KOPT-K1 (cell line): Measurements from ENCODE around the gene NTRK2.

Experiments used
- H3K27ac ChIP-seq: fragments of 200-600 bp; sonication (generic); 2 replicates; pipeline ENCODE4 v1.5.1; 2016; ENCODE audit warnings: antibody characterized with exemption, mild to moderate bottlenecking, low read depth, low read length; ENCODE audit not compliant: poor library complexity, severe bottlenecking
- H3K36me3 ChIP-seq: fragments of 200-600 bp; sonication (generic); 2 replicates; pipeline ENCODE4 v1.5.1; 2017; ENCODE audit warnings: antibody characterized with exemption, mild to moderate bottlenecking, low read length, moderate library complexity; ENCODE audit not compliant: insufficient read depth
- H3K9me3 ChIP-seq: fragments of 200-600 bp; sonication (generic); 2 replicates; pipeline ENCODE4 v1.5.1; 2017; ENCODE audit warnings: antibody characterized with exemption, low read length, mild to moderate bottlenecking; ENCODE audit not compliant: insufficient read depth, poor library complexity, severe bottlenecking

The NTRK2 gene

GRCh38 chr9:85020791-85021190 lies 351.3 kb downstream of the NTRK2 start:
- H3K9me3 ChIP-seq, result no peaks in the 10 kb centered on the region
- no peaks in the 10 kb centered on the region for H3K36me3 ChIP-seq
- H3K27ac ChIP-seq, result no peak overlapping the region

- no peak overlapping the region for H3K27ac ChIP-seq
- H3K36me3 ChIP-seq, result no peaks in the 10 kb centered on the region
- no peaks in the 10 kb centered on the region for H3K9me3 ChIP-seq
Measured at GRCh38 chr9:85021686-85022085, 352.2 kb downstream of the NTRK2 start.

DNA sequence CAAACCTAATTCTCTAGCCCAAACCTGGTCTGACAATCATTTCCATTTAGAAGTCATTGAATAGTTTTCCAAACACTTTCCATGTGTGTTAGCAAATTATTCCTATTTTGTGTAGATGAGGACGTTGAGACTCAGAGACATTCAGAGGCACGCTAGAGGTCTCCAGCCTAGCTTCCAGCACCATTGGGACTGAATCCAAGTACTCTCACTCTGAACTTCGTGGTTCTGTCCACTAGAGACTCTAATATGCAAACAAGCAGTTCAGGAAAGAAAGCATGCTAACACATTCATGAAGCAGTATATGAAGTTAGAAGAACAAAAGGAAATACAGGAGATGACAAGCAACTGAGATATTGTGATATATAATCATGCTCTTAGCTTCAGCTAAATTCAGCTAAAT lies 354.8 kb downstream of the NTRK2 start:
- no peaks in the 10 kb centered on the region for H3K36me3 ChIP-seq
- H3K27ac ChIP-seq, result no peak overlapping the region
- no peaks in the 10 kb centered on the region for H3K9me3 ChIP-seq

DNA sequence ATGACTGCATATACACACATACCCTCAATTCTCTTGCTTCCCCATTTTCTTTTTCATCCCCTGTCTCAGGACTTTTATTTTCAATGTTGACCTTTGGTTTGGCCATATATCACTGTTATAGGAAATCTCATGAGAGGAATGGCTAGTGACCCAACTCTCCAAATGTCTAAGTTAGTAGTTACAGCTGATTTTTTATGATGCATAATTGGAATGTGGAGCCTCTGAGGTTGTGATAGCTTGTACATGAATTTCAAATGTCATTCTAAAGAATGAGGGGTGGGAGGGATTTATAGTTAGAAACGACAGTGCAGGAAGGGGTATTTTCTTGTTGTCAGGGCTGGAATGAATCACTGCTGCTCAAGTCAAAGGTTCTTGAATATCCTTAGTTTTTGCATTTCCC lies 356.1 kb downstream of the NTRK2 start:
- H3K9me3 ChIP-seq, result no peaks in the 10 kb centered on the region
- H3K36me3 ChIP-seq, result no peaks in the 10 kb centered on the region
- no peak overlapping the region for H3K27ac ChIP-seq

DNA sequence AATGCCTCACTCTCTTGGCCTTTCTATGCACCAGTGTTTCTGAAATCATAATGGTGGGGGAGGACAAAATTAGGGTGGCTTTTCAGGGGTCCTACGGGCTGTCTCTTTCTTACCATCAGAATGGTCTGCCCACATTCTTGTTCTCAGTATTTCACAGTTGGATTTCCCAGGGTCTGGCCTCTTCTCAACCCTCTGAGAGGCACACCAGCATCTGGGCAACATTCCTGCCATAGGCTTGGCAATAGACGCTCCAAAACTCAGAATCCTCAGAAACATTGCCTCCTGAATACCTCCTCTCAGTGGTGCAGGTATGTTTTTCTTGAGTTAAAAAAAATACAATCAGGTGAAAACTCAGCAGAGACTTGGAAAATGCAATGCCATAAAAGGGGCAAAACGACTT lies 358.3 kb downstream of the NTRK2 start:
- H3K9me3 ChIP-seq, result no peaks in the 10 kb centered on the region
- H3K36me3 ChIP-seq, result no peaks in the 10 kb centered on the region
- H3K27ac ChIP-seq, result no peak overlapping the region

DNA sequence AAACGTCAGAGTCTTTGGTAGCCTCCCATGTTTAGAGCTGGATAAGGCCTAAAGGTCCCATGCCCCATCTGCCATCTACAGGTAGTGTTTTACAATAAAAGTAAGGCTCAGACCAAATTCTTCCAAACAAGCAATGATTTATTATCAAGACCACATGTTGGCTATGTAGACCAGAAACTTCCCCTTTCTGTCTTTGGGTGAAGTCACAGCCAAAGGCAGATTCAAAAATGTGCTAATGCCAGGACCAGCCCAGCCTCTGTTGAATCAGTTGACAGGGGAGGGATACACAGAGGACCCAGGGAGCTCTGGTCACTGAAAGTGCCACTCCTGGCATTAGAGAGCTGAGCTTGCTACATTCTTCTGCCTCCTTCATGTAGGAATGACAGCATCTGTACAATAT lies 360.8 kb downstream of the NTRK2 start:
- Histone ChIP-seq H3K36me3 (no peaks in the 10 kb centered on the region), H3K27ac (no peak overlapping the region), H3K9me3 (no peaks in the 10 kb centered on the region)

DNA sequence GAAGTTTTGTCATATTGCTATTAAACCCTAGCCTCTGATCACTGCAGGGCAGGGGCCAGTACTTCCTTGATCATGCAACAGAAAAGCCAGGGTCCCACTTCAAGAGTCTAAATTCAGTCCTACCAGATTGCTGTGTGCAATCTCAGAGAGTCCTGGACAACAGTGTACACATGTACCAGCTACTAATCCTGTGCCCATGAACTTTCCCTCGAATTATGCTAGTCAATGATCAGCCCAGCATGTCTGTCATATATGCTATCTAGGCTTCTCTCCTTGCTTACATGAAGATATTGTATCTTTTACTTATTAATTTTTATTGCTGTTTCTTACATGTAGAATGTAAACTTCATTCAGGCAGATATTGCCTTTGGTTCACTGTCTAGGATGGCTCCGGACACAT lies 367.0 kb downstream of the NTRK2 start:
- no peaks in the 10 kb centered on the region for H3K9me3 ChIP-seq
- no peak overlapping the region for H3K27ac ChIP-seq
- H3K36me3 ChIP-seq, result no peaks in the 10 kb centered on the region

- H3K27ac ChIP-seq, result no peak overlapping the region
- no peaks in the 10 kb centered on the region for H3K9me3 ChIP-seq
- H3K36me3 ChIP-seq, result no peaks in the 10 kb centered on the region
Measured at GRCh38 chr9:85038061-85038460, 368.5 kb downstream of the NTRK2 start.

DNA sequence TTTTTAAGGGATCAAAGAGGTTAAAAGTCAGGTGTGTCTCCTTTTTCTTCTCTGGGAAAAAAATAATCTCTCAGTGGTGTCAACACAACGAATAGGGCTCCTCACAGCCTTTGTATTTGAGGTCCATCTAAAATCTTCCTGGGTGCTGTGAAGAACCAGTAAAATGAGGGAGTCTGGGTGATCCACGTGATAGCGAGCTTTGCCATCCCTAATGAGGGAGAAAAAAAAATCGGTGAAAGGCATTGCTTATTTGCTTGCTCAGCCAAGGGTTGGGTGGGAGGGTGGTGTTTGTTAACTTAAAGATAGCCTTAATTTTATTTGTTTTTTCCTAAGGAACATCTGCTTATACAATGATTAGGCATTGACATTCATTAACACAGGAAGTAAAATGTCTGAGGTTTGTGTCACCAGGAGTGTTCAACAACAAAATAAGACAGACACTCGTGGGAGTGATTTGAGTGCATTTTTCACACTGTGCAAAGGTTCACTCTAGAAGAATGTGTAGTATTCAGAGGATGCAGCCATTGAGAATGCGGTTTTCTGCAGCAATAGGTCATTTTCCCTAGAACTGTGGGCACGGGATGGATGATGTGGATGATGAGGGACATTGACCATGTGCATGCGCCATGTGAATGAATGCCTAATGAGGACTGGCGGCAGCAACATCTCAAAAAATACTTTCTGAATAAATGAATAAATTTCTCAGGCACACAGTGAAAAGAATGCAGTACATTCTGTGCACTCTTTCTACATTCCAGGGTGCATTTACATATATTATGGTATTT lies 369.5 kb downstream of the NTRK2 start:
- Histone ChIP-seq H3K36me3 (no peaks in the 10 kb centered on the region), H3K9me3 (no peaks in the 10 kb centered on the region), H3K27ac (no peak overlapping the region)

DNA sequence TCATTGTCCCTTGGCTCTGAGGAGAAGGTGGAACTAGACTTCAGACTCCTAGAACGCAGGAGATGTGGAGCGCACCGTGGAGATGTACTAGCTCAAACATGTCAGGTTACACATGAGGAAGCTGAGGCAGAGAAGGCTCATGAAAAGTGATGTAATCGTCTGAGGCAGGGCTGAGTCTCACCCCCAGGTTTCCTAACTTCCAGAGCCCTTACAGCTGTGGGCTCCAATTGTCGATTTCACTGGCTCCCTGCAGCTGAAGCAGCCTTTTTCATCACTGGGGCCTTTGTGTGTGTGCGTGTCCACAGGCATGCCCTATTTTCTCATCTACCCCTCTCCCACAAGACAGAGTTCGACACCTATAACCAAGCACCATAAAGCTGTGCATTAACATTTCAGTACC lies 370.6 kb downstream of the NTRK2 start:
- Histone ChIP-seq H3K27ac (no peak overlapping the region), H3K36me3 (no peaks in the 10 kb centered on the region), H3K9me3 (no peaks in the 10 kb centered on the region)

DNA sequence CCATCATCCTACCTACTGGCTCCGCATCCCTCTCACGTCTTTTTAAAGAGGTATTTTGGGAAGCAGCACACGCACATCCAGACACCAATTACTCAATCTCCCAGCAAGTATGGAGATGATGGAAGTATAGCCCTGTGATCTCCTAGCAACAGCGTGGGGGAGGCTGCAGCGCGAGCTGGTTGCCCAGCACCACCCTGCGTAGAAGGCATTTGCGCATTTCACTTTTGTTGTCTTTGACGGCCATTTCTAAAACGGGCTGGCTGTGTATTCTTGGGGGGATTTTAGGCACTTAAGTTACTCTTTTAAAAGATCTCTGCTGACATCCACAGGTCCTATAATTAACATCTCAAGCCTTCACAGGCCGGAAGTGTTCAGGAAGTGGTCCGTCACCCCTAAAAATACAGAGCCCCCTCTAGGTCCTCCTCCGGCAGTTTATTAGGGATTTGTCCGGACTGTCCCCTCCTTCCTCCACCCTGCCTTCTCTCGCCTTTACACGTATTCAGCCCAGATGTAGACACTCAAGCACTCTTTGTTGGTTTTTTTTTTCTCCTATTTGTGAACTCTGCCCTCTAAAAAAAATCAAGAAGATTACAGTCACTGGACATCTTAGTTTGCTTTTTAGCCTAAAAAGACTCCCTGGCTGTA lies 371.4 kb downstream of the NTRK2 start:
- H3K36me3 ChIP-seq, result no peaks in the 10 kb centered on the region
- H3K27ac ChIP-seq, result no peak overlapping the region
- H3K9me3 ChIP-seq, result no peaks in the 10 kb centered on the region

- no peak overlapping the region for H3K27ac ChIP-seq
- H3K9me3 ChIP-seq, result no peaks in the 10 kb centered on the region
- H3K36me3 ChIP-seq, result no peaks in the 10 kb centered on the region
Measured at GRCh38 chr9:85041466-85042137, 372.1 kb downstream of the NTRK2 start.

- no peaks in the 10 kb centered on the region for H3K9me3 ChIP-seq
- no peaks in the 10 kb centered on the region for H3K36me3 ChIP-seq
- no peak overlapping the region for H3K27ac ChIP-seq
Measured at GRCh38 chr9:85042981-85043647, 373.6 kb downstream of the NTRK2 start.

DNA sequence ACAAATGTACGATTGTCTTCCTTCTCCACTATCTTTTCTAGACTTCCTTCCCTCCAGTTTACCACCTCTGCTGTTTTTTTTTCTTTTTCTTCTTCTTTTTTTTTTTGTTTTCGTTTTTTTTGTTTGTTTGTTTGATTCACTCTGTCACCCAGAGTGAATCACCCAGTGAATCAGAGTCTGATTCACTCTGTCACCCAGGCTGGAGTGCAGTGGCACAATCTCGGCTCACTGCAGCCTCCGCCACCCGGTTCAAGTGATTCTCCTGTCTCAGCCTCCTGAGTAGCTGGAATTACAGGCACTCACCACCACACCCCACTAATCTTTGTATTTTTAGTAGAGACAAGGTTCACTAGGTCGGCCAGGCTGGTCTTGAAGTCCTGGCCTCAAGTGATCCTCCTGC lies 375.7 kb downstream of the NTRK2 start:
- H3K27ac ChIP-seq, result no peak overlapping the region
- H3K9me3 ChIP-seq, result no peaks in the 10 kb centered on the region
- no peaks in the 10 kb centered on the region for H3K36me3 ChIP-seq

GRCh38 chr9:85046475-85046874 lies 376.9 kb downstream of the NTRK2 start:
- Histone ChIP-seq H3K36me3 (no peaks in the 10 kb centered on the region), H3K9me3 (no peaks in the 10 kb centered on the region), H3K27ac (no peak overlapping the region)
